Psoas muscle (tissue), 8 donors: ENCODE measurements around the gene PPOX. TPM values are rescaled to one million over a fixed set of nuclear protein-coding genes. Genes with fewer than 3 reads are reported as not detected.

Experiments
- ATAC-seq, 4 donors: fragments of 200-7000 bp; cut with Tn5 transposase; one replicate each; pipeline ENCODE4 v1.9.1; 2020; ENCODE audit warnings: moderate library complexity in 3 of 4, mild to moderate bottlenecking in 2 of 4
- DNase-seq, 2 donors: peaks; one replicate each; pipeline ENCODE4 v3.0.0-alpha.2; 2020
- H3K27ac ChIP-seq: fragments of 200-600 bp; one replicate; pipeline ENCODE4 v1.8.0; 2022
- H3K27me3 ChIP-seq, 3 donors: fragments of 200-600 bp in 1 of 3; one replicate each; pipeline versions ENCODE4 v1.6.1 to v1.8.0; 2013 to 2022; ENCODE audit warnings: low read length in 2 of 3, mild to moderate bottlenecking in 2 of 3, moderate library complexity in 1 of 3; ENCODE audit not compliant: insufficient read depth in 3 of 3
- H3K36me3 ChIP-seq, 2 donors: fragments of 200-600 bp in 1 of 2; one replicate each; pipeline versions ENCODE4 v1.6.1 to v1.8.0; 2013 to 2022; ENCODE audit warnings: low read depth in 1 of 2, mild to moderate bottlenecking in 1 of 2, moderate library complexity in 1 of 2; ENCODE audit not compliant: insufficient read depth in 1 of 2
- H3K4me1 ChIP-seq: fragments of 200-600 bp; one replicate; pipeline ENCODE4 v1.8.0; 2022
- H3K4me3 ChIP-seq: fragments of 200-600 bp; one replicate; pipeline ENCODE4 v1.8.0; 2022; ENCODE audit warnings: mild to moderate bottlenecking
- H3K9me3 ChIP-seq: fragments of 200-600 bp; one replicate; pipeline ENCODE4 v1.8.0; 2022
- WGBS, 3 donors: extraction: QIAGEN DNeasy Blood & Tissue Kit; methylation state at CpG; one replicate each; pipeline versions ENCODE4 v1.1.6 to v1.1.7; 2013; 5-methylcytosine and 5-hydroxymethylcytosine counted together
- intact Hi-C, 2 donors: fragments of 100-400 bp; cut with DNase I; formaldehyde crosslinking; loops; one replicate each; pipeline versions ENCODE4 v1.11.0 to v1.14.2; 2022
- polyA plus RNA-seq, 3 donors: library from polyadenylated mRNA; stranded (reverse); fragments of 200-250 nt; gene quantifications; one replicate each; pipeline ENCODE4 v1.2.3, GENCODE V29; 2013
- total RNA-seq, 4 donors: library from RNA; stranded (reverse); fragmentation: NEBNext Ultra II Directional in 2 of 4; extraction: Animal tissue kit (Norgen Biotek cat#: 25700) in 2 of 4; gene quantifications; one replicate each; pipeline versions ENCODE4 v1.2.1 to v1.2.4, GENCODE V29; 2021 to 2023
- TF ChIP-seq, protein P1 (sequence below): fragments of 200-600 bp; IDR thresholded peaks from one replicate; pipeline ENCODE4 v1.8.0; 2022; ENCODE audit warnings: antibody characterized with exemption
- donor health status: healthy with polysubstance abuse.
- donor health status: DM: no; HTN: no; CAD: no; lungs with moderate emphysema.
- donor health status: Bipolar disorder and iron deficiency.
- donor health status: healthy.
- donor health status: DM: yes; HTN: yes; CAD: no.
- donor health status: DM: no; HTN: no; CAD: no.
- donor health status: DM: no; HTN: no; CAD: no.
- donor health status: DM: yes; HTN: yes; CAD: no.

Gene PPOX
- total and polyA plus RNA-seq, 7 donors: 4.8 to 13.1 (median 7.4) TPM

DNA sequence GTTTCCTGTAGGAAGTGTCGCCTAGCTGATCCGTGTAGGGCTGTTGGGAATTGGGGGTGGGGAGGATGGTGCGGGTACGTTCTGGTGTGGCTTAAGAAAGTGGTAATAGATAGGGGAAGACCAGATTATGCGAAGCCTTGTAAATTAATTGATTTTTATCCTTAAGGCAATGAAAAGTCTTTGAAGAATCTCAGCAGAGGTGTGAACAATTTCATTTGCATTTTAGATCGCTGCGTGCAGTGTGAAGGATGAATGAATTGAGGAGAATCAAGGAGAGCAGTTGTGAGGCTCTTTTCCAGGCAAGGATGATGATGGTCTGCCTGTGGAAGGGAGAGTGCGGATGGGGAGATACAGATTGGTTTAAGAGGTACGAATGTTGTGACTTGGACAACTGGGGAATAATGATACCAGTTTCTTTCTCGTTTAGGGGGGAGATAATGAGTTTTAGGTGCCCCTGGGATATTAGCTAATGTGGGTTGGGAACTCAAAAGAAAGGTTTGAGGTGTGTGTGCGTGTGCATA lies 32.9 kb upstream of the PPOX start:
- DNase-seq (no peak), ATAC-seq (no peak)
- H3K4me3 ChIP-seq: peak overlapping the region; percentile 71
- 4 to 6% (median 5%) methylated on average over 11 of the region's 11 CpGs for WGBS, 3 donors
- H3K4me1 ChIP-seq: peaks cover 52% of the 10 kb centered on the region
- no peaks in the 10 kb centered on the region for H3K27me3 ChIP-seq
- TF ChIP-seq, protein P1, sequence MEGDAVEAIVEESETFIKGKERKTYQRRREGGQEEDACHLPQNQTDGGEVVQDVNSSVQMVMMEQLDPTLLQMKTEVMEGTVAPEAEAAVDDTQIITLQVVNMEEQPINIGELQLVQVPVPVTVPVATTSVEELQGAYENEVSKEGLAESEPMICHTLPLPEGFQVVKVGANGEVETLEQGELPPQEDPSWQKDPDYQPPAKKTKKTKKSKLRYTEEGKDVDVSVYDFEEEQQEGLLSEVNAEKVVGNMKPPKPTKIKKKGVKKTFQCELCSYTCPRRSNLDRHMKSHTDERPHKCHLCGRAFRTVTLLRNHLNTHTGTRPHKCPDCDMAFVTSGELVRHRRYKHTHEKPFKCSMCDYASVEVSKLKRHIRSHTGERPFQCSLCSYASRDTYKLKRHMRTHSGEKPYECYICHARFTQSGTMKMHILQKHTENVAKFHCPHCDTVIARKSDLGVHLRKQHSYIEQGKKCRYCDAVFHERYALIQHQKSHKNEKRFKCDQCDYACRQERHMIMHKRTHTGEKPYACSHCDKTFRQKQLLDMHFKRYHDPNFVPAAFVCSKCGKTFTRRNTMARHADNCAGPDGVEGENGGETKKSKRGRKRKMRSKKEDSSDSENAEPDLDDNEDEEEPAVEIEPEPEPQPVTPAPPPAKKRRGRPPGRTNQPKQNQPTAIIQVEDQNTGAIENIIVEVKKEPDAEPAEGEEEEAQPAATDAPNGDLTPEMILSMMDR: no peak
- H3K9me3 ChIP-seq: no peaks in the 10 kb centered on the region
- H3K36me3 ChIP-seq: peaks cover 7 to 24% of the 10 kb centered on the region in 2 donors
- peak overlapping the region; percentile 92 for H3K27ac ChIP-seq
- intact Hi-C loops: loop anchor here (2.0 to 5.0 kb wide), 2 partner anchors 22 to 86 kb away; partner anchors contain the start of gene USF1 (in 1 of the 2)

DNA sequence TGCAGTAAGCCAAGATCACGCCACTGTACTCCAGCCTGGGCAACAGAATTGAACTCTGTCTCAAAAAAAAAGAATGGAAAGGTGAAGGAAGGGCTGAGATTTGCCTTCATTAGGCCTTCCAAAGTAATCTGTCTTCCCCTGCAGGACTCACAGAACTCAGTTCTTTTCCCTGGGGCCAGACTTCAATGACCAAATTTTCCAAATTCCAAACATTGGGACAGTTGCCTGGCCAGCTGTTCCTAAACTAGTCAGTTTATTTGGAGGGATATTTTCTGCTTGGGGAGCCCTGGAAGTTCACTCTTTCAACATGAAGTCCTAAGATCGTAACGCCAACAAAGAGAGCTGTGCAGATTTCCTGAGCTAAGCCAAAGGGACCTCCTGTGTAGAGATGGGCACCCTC lies 28.3 kb upstream of the PPOX start:
- H3K4me1 ChIP-seq: peaks cover 23% of the 10 kb centered on the region
- no peaks in the 10 kb centered on the region for H3K27me3 ChIP-seq
- H3K9me3 ChIP-seq: no peaks in the 10 kb centered on the region
- TF ChIP-seq, protein P1: no peak
- no peak overlapping the region for H3K27ac ChIP-seq
- DNase-seq: no peak
- ATAC-seq: no peak
- no peak overlapping the region for H3K4me3 ChIP-seq
- WGBS, 3 donors: 51 to 63% (median 51%) methylated on average over 3 of the region's 3 CpGs
- no peaks in the 10 kb centered on the region for H3K36me3 ChIP-seq
- intact Hi-C loops: loop anchor here in 1 of 2 donors (5.0 kb wide), 2 partner anchors 66 to 141 kb away; no protein-coding TSS in a partner anchor

DNA sequence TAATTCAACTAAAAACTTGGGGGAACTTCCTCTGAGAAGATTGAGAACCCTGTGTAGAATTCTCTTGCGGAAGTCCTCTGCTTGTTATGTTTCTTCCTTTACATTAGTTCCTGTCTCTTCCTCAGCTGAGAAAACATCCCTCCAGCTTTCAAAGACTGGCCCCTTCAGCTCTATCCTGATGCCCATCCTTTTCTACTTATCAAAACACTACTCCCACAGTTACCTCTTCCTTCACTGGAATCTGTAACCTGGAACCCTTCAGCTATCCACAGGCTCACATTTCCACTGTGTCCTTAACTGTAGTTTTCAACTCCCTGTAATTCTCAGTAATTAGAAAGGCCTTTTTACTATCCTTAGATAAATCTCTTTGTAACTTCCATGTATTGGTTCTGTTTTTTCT lies 27.8 kb upstream of the PPOX start:
- no peak overlapping the region for H3K27ac ChIP-seq
- WGBS, 3 donors: 81 to 83% (median 83%) methylated on average over 1 of the region's 1 CpG

DNA sequence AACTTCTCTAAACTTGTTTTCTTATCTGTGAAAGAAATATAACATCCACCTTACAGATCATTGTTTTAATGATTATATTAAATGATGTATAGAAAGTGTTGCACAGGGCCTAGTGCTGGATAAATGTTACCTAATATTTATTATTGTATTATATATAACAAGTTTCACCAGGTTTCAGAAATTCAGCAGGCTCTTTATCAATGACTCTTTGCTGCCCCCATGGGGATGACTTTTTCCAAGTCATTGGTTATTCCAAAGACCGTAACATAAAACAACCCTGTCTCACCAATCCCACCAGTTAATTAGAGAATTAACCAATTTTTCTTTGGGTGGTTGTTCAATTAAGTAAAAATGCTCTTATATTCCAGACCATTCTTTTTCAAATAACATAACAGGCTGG lies 26.5 kb upstream of the PPOX start:
- Histone ChIP-seq H3K36me3 (no peaks in the 10 kb centered on the region), H3K27ac (no peak overlapping the region), H3K9me3 (no peaks in the 10 kb centered on the region), H3K27me3 (no peaks in the 10 kb centered on the region), H3K4me1 (peaks cover 13% of the 10 kb centered on the region), H3K4me3 (no peak overlapping the region)
- intact Hi-C loops: loop anchor here in 1 of 2 donors (5.0 kb wide), 2 partner anchors 67 to 142 kb away; no protein-coding TSS in a partner anchor
- WGBS, 3 donors: 31 to 58% (median 34%) methylated on average over 1 of the region's 1 CpG
- TF ChIP-seq, protein P1: peak; percentile 56
- ATAC-seq: peak in 2 of 4 donors; percentile 47 to 63
- no peak for DNase-seq

More for the DNA sequence above, 27.8 kb upstream of the PPOX start:
- H3K4me1 ChIP-seq: peaks cover 23% of the 10 kb centered on the region
- TF ChIP-seq, protein P1: no peak
- intact Hi-C loops: loop anchor here in 1 of 2 donors (5.0 kb wide), 2 partner anchors 66 to 141 kb away; no protein-coding TSS in a partner anchor
- no peaks in the 10 kb centered on the region for H3K9me3 ChIP-seq
- no peaks in the 10 kb centered on the region for H3K27me3 ChIP-seq
- ATAC-seq (no peak), DNase-seq (no peak)
- H3K4me3 ChIP-seq: no peak overlapping the region
- H3K36me3 ChIP-seq: no peaks in the 10 kb centered on the region
